AG10803 (cell line): Measurements from ENCODE around the gene TRIM7.

Source experiments
- DNase-seq: peaks from one replicate; pipeline ENCODE4 v3.0.0; 2010; ENCODE audit warnings: low read depth
- H3K4me3 ChIP-seq: 2 replicates; pipeline ENCODE4 v1.5.1; 2011; ENCODE audit warnings: mild to moderate bottlenecking, low read length, control low read depth
- TF ChIP-seq, protein P1 (sequence below): conservative IDR thresholded peaks from 2 replicates; pipeline ENCODE4 v1.5.1; 2011; ENCODE audit warnings: mild to moderate bottlenecking, low read length, control low read depth, inconsistent platforms

TRIM7 gene

DNA sequence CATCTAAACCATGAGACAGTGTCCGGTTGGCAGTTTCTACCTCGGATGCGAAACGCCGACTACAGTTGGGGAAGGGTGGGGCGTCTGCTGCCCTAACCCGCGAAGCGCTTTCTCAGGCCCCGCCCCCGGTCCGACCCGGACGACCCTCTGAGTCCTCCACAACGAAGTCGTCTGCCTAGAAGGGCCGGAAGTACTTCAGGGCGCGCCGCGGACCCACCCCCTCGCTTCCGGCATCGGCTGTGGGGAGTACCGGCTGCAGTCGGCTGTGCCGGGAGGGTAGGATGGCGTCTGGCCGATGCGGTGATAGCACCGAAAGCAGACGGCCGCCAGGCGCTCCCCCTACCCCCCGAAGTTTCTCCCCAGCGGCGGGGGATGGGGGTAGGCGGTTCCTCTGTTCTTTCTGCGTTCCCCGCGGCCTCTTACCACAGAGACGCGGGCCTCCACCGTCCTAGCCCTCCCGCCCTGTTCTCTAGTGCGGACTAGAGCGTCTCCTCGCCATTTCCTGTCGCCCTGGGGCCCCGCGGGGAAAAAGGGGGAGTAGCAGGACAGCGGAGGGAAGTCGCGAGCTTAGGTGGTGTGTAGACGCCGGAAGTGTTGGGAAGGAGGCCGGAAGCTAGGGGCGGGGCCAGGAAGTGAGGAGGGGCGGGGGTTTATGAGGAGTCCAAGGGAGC is 18.2 kb upstream of the TRIM7 start, which contains the start of gene TRIM41:
TSS of gene TRIM41 (plus strand) at position 224 of the 671 bp plus-strand sequence. CDS start 719 bp downstream, outside the sequence.
- TF ChIP-seq, protein P1, sequence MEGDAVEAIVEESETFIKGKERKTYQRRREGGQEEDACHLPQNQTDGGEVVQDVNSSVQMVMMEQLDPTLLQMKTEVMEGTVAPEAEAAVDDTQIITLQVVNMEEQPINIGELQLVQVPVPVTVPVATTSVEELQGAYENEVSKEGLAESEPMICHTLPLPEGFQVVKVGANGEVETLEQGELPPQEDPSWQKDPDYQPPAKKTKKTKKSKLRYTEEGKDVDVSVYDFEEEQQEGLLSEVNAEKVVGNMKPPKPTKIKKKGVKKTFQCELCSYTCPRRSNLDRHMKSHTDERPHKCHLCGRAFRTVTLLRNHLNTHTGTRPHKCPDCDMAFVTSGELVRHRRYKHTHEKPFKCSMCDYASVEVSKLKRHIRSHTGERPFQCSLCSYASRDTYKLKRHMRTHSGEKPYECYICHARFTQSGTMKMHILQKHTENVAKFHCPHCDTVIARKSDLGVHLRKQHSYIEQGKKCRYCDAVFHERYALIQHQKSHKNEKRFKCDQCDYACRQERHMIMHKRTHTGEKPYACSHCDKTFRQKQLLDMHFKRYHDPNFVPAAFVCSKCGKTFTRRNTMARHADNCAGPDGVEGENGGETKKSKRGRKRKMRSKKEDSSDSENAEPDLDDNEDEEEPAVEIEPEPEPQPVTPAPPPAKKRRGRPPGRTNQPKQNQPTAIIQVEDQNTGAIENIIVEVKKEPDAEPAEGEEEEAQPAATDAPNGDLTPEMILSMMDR: peak; percentile 25
- peak; percentile 99 for DNase-seq

DNA sequence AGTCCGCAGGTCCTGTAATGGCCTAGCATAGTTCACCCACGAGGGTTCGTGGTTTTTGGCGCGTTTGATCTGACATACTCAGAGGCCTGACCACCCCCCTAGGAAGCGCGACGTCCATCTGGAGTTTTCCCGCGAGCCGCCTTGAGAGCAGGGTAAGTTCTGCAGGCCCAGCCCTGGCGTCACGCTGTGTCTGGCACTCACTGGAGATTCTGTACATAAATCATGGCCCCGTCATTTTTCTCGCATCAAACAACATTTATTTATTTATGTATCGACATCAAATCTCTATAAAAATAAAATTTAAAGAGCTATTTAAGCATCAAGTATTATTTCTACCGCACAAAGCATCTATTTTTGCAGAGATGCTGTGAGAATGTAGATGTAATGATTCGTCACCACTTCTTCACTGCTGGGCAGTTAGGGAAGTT is 17.6 kb upstream of the TRIM7 start:
- no peak for DNase-seq
- TF ChIP-seq, protein P1: no peak
- peak overlapping the region; percentile 99 for H3K4me3 ChIP-seq

More for the DNA sequence above, 18.2 kb upstream of the TRIM7 start, which contains the start of gene TRIM41:
- H3K4me3 ChIP-seq: peak within 1 kb of the TSS; percentile 99

DNA sequence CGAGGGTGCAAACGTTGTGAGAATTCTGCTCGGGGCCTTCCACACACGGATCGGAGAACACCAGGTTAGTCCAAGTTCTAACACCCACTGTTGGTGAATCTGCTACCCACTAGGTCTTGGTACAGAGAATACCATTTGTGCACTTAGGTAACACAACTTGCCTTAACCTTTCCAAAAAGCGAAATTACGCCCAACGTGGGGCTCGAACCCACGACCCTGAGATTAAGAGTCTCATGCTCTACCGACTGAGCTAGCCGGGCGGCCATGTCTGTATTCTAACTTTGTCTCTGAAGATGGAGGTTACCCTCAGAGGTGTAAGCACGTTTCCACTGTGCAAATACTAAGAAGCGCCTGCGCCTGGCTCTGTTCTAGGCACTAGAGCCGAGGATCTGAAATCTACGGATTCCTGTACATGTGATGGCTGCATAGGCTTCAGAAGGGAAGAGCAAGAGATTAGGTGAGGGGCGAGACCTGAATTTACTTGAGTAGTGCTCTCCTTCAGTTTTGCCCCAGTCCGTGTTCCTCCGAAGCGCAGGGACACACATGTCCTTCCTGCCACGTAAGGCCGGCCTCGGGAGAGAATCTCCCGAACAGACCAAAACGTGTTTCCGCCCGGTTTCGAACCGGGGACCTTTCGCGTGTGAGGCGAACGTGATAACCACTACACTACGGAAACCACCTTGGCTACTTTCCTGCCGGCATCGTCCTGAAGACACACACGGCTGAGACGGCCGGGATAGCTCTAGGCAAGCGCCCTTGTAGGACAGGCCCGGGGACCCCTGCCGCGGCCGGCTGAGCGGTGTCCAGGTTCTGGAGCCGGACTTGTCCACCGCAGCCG is 17.0 kb upstream of the TRIM7 start:
- TF ChIP-seq, protein P1: no peak; the same call in 1 of the 2 replicates
- peak; percentile 97 for DNase-seq
- H3K4me3 ChIP-seq: peak overlapping the region; percentile 99

DNA sequence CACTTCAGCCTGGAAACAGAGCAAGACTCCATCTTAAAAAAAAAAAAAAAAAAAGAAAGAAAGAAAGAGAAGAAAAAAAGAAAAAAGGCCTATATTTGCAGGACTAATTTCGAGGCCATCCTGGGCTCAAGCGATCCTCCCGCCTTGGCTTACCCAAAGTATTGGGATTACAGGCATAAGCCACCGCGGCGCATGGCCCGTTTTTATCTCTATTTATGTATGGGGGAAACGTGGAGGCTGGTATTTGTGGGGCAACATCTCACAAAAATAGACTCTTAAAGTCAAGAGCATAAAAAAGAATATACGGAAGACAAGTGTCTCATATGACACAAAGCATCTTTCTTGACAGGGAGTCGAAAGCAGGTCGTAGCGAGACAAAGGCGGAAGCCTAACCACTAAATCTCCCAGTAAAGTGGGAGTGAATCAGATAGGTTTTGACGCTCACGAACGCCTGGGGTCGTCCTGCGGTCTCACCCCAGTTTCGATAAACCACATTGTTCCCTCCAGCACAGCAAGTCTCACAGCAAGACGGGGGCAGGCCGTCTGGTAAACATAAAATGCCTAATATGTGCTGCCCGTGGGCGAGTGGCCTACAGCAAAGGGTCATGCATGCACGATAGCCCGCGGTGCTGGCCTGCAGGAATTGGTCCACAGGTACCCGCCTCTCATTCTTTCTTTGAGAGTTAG is 16.3 kb upstream of the TRIM7 start:
- peak overlapping the region; percentile 13 for H3K4me3 ChIP-seq
- TF ChIP-seq, protein P1: no peak
- DNase-seq: no peak

DNA sequence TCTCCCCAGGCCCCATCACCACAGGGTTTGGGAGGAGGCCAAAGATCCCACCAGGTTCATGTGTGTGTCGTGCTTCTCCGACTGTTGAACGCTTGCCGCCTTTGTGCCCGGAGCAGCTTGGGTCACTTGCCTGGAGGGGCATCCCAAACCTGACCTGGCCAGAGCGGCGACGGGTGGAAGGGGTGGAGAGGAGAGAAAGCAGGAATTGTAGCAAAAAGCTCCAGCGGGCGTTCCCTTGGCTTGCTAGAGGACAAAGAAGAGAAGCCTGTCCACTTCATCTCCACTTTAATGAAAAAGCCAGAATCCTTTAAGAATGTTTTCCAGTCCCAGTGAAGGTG is 15.2 kb upstream of the TRIM7 start:
- DNase-seq: no peak
- TF ChIP-seq, protein P1: no peak
- no peak overlapping the region for H3K4me3 ChIP-seq

DNA sequence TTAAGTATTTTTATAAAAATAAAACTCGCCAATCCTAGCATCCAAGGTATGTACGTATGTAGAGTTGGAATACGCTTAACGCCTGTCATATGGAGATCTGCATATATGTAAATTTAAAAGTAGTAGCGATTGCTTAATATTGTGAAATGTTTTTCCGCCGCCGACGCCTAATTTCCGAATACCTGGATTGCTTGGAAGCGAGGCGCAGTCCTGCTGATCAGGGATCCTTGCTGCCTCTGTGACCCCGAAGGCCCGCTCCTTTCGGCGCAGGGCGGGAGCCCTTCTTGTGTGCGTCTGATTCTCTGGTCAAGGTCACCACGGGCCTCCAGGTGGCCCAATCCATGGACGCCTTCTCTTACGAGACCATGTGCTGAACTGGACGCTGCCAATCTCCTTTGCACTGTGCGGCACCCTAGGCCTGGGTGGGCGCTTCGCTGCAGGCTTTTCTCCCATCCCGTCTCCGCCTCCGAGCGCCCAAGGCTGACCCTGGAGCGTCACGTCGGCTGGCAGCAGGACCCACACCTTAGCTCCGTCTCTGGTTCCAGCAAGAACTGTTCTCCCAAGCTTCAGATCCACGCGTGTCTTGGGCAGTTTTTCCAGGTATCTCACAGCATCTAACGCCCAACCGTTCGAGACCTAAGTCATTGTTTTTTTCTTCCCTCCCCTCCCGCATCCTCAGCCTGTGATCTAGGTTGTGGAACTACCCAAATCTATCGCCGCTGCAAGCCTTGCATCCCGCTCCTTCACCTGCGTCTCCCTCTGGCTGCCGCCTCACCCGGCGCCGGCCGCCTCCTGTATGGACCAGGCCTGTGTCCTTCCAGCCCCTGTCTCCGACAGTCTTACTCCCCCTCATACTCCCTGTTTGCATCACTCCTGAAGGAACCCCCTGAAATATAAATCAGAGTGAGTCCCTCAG is 14.5 kb upstream of the TRIM7 start:
- no peak overlapping the region for H3K4me3 ChIP-seq
- TF ChIP-seq, protein P1: no peak
- DNase-seq: no peak
